Retinal pigment epithelial cell (primary cell): ENCODE results near the gene NKIRAS1.

Source experiments
- DNase-seq: peaks from one replicate; pipeline ENCODE4 v3.0.0-alpha.2; 2010; ENCODE audit warnings: low read depth
- H3K4me3 ChIP-seq: 2 replicates; pipeline ENCODE4 v1.5.1; 2011; ENCODE audit warnings: mild to moderate bottlenecking, low read length, control low read depth, moderate library complexity
- CTCF ChIP-seq: conservative IDR thresholded peaks from 2 replicates; pipeline ENCODE4 v1.5.1; 2011; ENCODE audit warnings: low read depth, low read length, control low read depth, inconsistent platforms

NKIRAS1 gene

GRCh38 chr3:23869977-23870662 lies 46.7 kb downstream of the NKIRAS1 start:
- DNase-seq = no peak
- no peak overlapping the region for H3K4me3 ChIP-seq
- no peak for TF ChIP-seq CTCF

GRCh38 chr3:23867838-23868237 lies 49.0 kb downstream of the NKIRAS1 start:
- TF ChIP-seq CTCF = no peak
- no peak for DNase-seq
- H3K4me3 ChIP-seq = no peak overlapping the region

GRCh38 chr3:23867400-23867799 lies 49.4 kb downstream of the NKIRAS1 start:
- no peak for TF ChIP-seq CTCF
- no peak overlapping the region for H3K4me3 ChIP-seq
- no peak for DNase-seq

GRCh38 chr3:23865595-23866396 lies 51.0 kb downstream of the NKIRAS1 start:
- H3K4me3 ChIP-seq = no peak overlapping the region
- DNase-seq = no peak
- no peak for TF ChIP-seq CTCF

GRCh38 chr3:23864931-23865330 lies 51.9 kb downstream of the NKIRAS1 start:
- no peak for TF ChIP-seq CTCF
- no peak overlapping the region for H3K4me3 ChIP-seq
- no peak for DNase-seq

- no peak for TF ChIP-seq CTCF
- DNase-seq = no peak
Measured at GRCh38 chr3:23863060-23863459, 53.7 kb downstream of the NKIRAS1 start.

GRCh38 chr3:23861689-23862088 lies 55.1 kb downstream of the NKIRAS1 start:
- no peak for DNase-seq
- TF ChIP-seq CTCF = no peak
- no peak overlapping the region for H3K4me3 ChIP-seq

More at GRCh38 chr3:23863060-23863459, 53.7 kb downstream of the NKIRAS1 start:
- no peak overlapping the region for H3K4me3 ChIP-seq
